GM18502 (cell line): ENCODE data around the gene GRM4.

Experiments used
- ATAC-seq: cut with Tn5 transposase; IDR thresholded peaks from one replicate; pipeline ENCODE4 v1.9.1; 2021; ENCODE audit warnings: mild to moderate bottlenecking; ENCODE audit not compliant: unreplicated experiment, poor library complexity

The GRM4 gene

DNA sequence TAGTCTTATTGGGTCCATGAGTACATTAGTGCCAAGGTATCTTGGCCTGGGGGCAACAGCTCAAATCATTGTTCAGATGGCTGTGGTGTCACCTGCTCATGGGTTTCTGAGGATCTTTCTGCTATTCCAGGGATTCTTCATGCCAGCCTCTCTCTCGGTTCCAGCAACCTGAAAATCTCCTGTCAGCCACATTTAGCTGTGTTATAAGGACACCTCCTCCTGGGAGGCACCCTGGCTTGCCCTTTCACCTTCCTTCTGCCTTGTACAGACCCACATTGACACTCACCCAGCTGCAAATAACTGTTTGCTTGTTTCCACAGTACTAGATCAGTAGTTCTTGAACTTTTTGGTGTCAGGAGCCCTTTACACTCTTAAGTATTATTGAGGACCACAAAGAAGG lies 159.9 kb downstream of the GRM4 start:
- ATAC-seq = no peak

GRCh38 chr6:33985313-33985751 lies 160.6 kb downstream of the GRM4 start:
- ATAC-seq = no peak

DNA sequence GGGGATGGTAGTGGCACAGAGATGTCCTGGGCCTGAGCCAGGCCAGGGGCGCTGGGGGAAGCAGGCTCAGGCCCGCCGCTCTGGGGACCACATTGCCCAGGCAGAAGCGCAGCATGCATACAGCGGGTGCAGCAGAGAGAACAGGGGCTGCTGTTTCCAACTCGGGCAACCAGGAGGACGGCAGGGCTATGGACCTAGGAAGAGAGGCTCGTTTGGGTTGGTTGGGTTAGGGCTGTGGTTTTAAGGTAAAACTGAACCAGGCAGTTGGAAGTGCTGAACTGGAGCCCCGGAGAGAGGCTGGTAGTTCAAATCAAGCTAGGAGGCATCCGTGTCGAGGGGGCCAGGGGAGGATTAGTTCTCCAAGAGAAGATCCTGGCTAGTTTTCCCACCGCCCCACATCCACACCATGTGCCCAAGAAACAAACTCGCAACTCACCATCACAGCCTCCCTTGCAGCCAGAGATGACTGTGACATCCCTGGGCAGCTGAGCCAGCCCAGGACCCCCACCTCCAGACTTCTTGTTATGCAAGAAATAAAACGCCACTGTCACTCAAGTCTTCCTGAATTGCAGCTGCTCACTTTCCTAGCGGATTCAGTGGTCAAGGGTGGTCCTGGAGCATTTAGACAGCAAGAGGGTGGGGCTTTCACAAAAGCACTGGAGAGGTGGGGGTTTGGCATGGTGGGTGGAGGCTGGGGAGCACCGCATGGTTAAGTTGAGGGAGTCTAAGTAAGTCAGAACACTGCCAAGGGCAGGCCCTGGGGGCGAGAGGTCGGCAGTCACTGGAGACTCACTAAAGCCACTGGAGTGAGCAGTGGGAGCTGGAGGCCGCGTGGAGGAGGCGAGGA lies 161.2 kb downstream of the GRM4 start:
- ATAC-seq = no peak

GRCh38 chr6:33983721-33984465 lies 162.0 kb downstream of the GRM4 start:
- ATAC-seq = no peak

- no peak for ATAC-seq
Measured at GRCh38 chr6:33983109-33983716, 162.7 kb downstream of the GRM4 start.

- no peak for ATAC-seq
Measured at GRCh38 chr6:33981861-33982260, 164.0 kb downstream of the GRM4 start.

DNA sequence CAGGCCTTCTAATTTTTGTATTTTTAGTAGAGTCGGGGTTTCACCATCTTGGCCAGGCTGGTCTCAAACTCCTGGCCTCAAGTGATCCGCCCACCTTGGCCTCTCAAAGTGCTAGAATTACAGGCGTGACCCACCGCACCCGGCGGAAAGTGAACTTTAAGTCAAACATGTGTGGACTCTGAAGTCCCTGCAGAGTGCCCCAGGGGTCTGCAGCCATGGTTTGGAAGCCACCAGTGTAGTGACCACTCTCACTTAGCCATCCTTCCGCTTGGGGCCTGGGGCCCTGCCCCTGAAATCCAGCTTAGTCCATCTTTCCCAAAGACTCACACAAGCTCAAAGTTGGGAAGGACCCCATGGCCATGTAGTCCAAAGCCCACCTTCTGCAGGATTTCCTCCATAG lies 164.5 kb downstream of the GRM4 start:
- no peak for ATAC-seq

DNA sequence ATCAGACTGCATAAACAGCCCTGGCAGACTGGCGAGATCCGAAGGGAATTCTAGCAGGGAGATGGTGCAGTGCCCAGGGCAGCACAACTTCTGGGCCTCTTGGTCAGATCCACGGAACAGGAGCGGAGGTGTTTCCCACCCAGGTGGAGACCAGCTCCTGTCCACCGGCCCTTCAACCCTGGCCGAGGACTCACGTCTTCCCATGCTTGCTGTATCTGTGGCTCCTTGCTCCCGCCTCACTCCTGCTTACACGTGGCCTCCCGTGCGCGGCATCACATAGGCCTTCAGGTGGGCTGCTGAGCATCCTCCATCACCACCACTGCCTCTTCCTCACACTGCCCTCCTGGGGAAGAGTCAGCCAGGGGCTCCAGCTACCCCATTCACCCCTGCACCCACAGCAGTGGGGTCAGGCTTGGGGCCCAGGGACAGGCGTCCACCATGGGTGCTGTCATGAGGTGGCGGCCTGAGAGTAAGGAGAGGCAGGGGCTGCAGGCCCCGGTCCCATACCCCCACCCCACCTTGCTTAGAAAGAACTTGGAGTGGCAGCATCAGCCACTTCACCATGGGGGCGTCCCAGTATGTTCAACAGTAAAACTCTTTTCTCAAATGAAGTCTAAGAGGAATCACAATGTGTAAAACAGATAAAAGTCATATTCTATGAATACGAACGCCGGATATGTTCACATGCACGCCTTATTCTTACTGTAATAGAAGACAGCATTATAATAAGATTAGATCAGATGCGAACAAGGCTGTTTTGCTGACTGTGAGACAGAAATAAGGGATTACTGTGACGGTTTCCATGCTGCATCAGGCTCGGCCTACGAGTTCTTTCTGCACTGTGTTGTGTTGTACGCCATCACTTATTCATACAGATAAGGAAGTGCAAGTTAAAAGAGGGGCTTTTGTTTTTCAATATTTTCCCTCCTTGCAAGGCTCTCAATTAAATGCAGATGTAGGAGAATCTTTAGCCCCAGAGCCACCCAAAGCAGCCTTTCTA lies 165.4 kb downstream of the GRM4 start:
- no peak for ATAC-seq

- ATAC-seq = no peak
Measured at GRCh38 chr6:33979750-33980149, 166.1 kb downstream of the GRM4 start.

DNA sequence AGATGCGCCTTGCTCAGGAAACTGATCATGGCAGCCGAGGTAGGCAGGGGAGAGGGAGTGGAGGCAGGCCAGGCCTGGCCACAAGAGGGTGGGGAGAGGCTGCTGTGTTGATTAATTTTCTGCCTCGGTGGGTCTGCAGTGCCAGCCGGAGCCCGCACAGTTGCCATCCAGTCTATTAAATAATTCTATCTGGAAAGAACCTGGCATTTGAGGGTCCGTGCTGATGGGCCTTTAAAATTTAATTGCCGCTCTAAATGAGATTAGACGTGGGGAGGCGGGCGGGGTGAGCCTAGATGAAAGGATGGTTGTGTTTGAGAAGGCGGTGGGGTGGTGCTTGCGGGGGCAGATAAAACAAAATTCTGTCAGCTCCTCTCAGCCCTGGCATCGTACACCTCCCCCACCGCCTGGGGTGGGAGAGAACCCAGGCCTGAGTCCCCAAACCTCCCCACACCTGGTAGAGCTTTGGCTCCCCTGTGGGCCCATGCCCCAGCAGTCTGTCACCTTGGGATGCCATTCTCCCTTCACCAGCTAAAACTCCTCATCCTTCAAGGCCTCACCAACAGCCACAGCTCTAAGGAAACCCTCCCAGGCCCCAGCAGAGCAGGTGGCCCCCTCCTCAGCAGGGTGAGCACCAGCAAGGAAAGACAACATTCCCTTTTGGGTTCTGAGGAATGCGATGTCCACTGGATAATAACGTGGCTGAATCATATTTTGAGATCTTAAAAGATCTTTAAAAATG lies 167.3 kb downstream of the GRM4 start:
- ATAC-seq = no peak

DNA sequence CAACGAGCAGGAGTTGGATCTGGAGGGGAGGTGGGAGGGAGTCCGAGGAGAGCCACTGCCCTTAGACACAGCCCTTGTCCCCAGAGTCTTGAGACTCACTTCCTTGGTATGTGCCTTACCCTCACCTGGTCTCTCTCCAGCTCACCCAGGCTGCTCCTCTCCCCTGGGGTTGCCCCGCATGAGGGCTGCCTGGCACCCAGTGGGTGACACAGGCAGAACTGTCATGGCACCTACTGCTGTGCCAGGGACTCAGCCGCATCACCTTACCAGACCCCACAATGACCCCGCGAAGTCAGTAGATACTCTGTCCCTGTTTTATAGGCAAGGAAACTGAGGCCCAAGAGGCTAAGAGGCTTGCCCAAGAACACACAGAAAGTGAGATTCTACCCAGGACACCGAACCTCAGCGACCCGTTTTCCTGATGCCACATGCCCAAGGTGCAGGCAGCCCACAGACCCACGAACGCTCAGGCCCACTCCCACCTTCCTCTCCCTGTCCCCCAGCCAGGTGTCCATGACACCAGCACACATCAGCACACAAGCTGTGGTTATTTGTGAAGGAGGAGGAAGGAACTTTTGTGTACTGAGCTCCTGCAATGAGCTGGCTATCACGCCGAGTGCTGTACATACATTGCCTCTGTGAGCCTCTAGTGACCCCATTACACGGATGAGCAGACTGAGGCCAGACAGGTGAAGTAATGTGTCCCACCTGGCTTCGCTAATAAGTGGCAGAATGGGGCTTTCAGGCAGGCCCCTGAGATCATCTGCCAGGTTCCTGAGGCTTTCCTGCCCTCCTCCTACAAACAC lies 168.1 kb downstream of the GRM4 start:
- ATAC-seq = no peak

- no peak for ATAC-seq
Measured at GRCh38 chr6:33976437-33977360, 169.2 kb downstream of the GRM4 start.

DNA sequence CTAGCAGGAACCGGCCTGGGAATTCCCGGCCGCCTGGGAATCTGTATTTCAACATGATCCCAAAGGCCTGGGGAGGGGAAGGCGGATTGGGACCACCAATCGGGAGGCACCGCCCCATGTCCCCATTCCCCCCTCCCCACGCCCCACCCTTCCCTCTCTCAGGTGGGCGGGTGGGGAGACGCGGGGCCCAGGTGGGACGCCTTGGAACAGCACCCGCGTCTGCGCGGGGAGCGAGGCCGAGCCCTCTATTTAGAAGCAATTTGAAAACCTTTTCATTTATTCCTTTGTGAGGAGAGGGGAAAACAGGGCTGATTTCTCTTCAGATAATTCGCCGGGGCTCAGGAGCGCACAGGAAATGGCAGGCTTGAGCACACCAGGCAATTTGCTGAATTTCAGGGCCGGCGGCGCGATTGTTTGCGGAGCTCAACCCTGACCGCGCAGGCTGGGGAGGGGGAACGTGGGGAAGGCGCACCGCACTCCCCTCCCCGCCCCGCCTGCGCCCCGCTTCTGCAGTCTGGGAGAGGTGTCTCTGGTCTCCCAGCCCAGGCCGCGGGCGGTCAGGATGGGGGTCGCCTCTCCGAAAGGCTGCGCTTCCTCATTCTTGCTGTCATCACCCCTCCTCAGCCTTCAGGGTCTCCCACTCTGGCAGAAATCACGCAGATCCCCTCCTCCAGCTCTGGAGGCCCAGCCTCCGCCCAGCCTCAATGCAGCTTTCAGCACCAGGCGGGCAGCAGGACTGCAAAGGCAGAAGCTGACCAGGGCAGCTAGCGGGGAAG lies 170.0 kb downstream of the GRM4 start:
- no peak for ATAC-seq

DNA sequence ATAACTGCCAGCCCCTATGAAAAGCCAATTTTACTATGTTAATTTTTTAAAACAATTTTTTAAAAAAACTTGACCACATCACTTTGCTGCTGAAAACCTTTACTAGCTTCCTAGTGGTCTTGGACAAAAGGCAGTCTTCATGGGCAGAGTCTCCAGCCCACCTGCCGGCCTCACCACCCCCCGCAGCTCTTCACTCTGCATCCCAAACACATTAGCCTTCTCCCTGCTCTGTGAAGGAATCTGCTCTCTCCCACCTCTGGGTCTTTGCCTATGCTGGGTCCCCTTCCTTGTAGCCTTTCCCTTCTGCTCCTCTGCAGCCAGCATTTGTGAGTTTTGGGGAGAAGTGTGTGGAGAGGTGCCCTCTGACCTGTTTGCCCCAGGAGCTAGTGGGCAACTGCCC lies 171.4 kb downstream of the GRM4 start:
- no peak for ATAC-seq

DNA sequence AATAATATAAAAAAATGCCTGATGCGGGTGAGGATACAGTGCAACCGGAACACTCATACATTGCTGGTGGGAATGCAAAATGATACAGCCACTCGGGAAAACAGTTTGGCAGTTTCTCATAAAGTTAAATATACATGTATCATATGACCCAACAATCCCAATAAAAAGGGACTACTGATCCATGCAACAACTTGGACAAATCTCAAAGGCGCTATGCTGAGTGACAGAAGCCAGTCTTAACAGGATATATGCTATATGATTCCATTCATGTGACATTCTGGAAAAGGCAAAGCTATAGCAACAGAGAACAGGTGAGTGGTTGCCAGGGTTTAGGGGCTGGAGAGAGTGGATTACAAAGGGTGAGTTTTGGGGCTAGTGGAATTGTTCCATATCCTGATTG lies 171.9 kb downstream of the GRM4 start:
- ATAC-seq = no peak

DNA sequence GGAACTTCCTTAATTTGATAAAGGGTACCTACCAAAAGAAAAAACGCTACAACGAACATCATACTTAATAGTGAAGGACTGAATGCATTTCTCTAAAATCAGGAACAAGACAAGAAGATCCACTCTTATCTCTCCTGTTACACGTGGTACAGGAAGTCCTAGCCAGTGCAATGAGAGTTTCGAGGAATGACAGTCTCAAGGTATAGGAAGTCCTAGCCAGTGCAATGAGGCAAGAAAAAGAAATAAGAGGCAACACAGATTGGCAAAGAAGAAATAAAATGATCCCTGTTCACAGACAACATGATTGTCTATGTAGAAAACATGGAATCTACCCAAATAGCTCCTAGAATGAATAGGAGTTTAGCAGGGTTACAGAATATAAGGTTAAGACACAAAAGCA lies 174.3 kb downstream of the GRM4 start:
- ATAC-seq = no peak
